OCI-LY3 (cell line): ENCODE results near the gene OGDH.

Source experiments
- H2AFZ ChIP-seq: fragments of 200-600, 300-600 bp; shearing (Covaris generic); 2 replicates; pipeline ENCODE4 v1.6.0; 2014; ENCODE audit warnings: antibody characterized with exemption, low read depth, low read length
- H3K27ac ChIP-seq: fragments of 200-600, 300-600 bp; sonication (generic); 2 replicates; pipeline ENCODE4 v1.5.1; 2014; ENCODE audit warnings: mild to moderate bottlenecking, low read length, moderate library complexity, mixed read lengths
- H3K27me3 ChIP-seq: fragments of 200-600, 300-600 bp; sonication (generic); 2 replicates; pipeline ENCODE4 v1.6.1; 2014; ENCODE audit warnings: low read depth, low read length, mixed read lengths
- H3K36me3 ChIP-seq: fragments of 200-600, 300-600 bp; sonication (generic); replicated peaks from 2 replicates; pipeline ENCODE3; 2014; ENCODE audit warnings: low read depth, low read length, mixed read lengths
- H3K4me1 ChIP-seq: fragments of 300-600, 200-600 bp; sonication (generic); 2 replicates; pipeline ENCODE4 v1.6.1; 2014; ENCODE audit warnings: low read length, mixed read lengths
- H3K4me2 ChIP-seq: fragments of 200-600, 300-600 bp; sonication (generic); 2 replicates; pipeline ENCODE4 v1.6.1; 2014; ENCODE audit warnings: low read length, mixed read lengths
- H3K4me3 ChIP-seq: fragments of 300-600, 200-600 bp; sonication (generic); 2 replicates; pipeline ENCODE4 v1.5.1; 2014; ENCODE audit warnings: antibody characterized with exemption, mild to moderate bottlenecking, low read length, moderate library complexity
- H3K79me2 ChIP-seq: fragments of 300-600, 200-600 bp; shearing (Covaris generic); 2 replicates; pipeline ENCODE4 v1.6.1; 2014; ENCODE audit warnings: mild to moderate bottlenecking, low read length, mixed read lengths
- H3K9ac ChIP-seq: fragments of 300-600, 200-600 bp; shearing (Covaris generic); 2 replicates; pipeline ENCODE4 v1.6.0; 2014; ENCODE audit warnings: mild to moderate bottlenecking, low read length, moderate library complexity
- H3K9me3 ChIP-seq: fragments of 200-600, 300-600 bp; shearing (Covaris generic); 2 replicates; pipeline ENCODE4 v1.6.1; 2014; ENCODE audit warnings: low read length, mixed read lengths; ENCODE audit not compliant: insufficient read depth
- H4K20me1 ChIP-seq: fragments of 200-600, 300-600 bp; sonication (generic); 2 replicates; pipeline ENCODE4 v1.6.1; 2016; ENCODE audit warnings: low read length, mixed read lengths; ENCODE audit not compliant: insufficient read depth
- EZH2phosphoT487 ChIP-seq: fragments of 200-600 bp; shearing (Covaris generic); IDR thresholded peaks from 2 replicates; pipeline ENCODE4 v1.6.1; 2018; ENCODE audit warnings: antibody characterized with exemption, mixed run types, low read depth
- TF ChIP-seq, protein P1 (sequence below): fragments of 200-600, 300-600 bp; sonication (generic); IDR thresholded peaks from 2 replicates; pipeline ENCODE4 v1.5.1; 2014; ENCODE audit warnings: antibody characterized with exemption, low read length, low read depth

OGDH gene

GRCh38 chr7:44733708-44734481 lies 127.5 kb downstream of the OGDH start:
- H3K4me2 ChIP-seq: no peak overlapping the region
- no peaks in the 10 kb centered on the region for H3K27me3 ChIP-seq
- no peak overlapping the region for H3K4me3 ChIP-seq
- no peaks in the 10 kb centered on the region for H3K36me3 ChIP-seq
- no peak overlapping the region for H2AFZ ChIP-seq
- H3K4me1 ChIP-seq: peaks cover 8% of the 10 kb centered on the region
- no peaks in the 10 kb centered on the region for H3K79me2 ChIP-seq
- TF ChIP-seq, protein P1, sequence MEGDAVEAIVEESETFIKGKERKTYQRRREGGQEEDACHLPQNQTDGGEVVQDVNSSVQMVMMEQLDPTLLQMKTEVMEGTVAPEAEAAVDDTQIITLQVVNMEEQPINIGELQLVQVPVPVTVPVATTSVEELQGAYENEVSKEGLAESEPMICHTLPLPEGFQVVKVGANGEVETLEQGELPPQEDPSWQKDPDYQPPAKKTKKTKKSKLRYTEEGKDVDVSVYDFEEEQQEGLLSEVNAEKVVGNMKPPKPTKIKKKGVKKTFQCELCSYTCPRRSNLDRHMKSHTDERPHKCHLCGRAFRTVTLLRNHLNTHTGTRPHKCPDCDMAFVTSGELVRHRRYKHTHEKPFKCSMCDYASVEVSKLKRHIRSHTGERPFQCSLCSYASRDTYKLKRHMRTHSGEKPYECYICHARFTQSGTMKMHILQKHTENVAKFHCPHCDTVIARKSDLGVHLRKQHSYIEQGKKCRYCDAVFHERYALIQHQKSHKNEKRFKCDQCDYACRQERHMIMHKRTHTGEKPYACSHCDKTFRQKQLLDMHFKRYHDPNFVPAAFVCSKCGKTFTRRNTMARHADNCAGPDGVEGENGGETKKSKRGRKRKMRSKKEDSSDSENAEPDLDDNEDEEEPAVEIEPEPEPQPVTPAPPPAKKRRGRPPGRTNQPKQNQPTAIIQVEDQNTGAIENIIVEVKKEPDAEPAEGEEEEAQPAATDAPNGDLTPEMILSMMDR: no peak
- no peak for TF ChIP-seq EZH2phosphoT487
- H3K9ac ChIP-seq: no peak overlapping the region
- H3K27ac ChIP-seq: no peak overlapping the region
- H3K9me3 ChIP-seq: no peaks in the 10 kb centered on the region; the same call in 1 of the 2 replicates
- no peaks in the 10 kb centered on the region for H4K20me1 ChIP-seq

- no peak overlapping the region for H3K9ac ChIP-seq
- H3K27ac ChIP-seq: no peak overlapping the region
These were observed 129.2 kb downstream of the OGDH start for GRCh38 chr7:44735403-44736165.

GRCh38 chr7:44736896-44737295 lies 130.5 kb downstream of the OGDH start:
- Histone ChIP-seq H2AFZ (no peak overlapping the region), H3K4me1 (peaks cover 8% of the 10 kb centered on the region), H3K27ac (no peak overlapping the region)

More at GRCh38 chr7:44735403-44736165, 129.2 kb downstream of the OGDH start:
- no peaks in the 10 kb centered on the region for H3K79me2 ChIP-seq
- H3K36me3 ChIP-seq: no peaks in the 10 kb centered on the region
- no peak overlapping the region for H2AFZ ChIP-seq
- peaks cover 8% of the 10 kb centered on the region for H3K4me1 ChIP-seq
- TF ChIP-seq EZH2phosphoT487: no peak
- TF ChIP-seq, protein P1: no peak
- H3K27me3 ChIP-seq: no peaks in the 10 kb centered on the region
- H4K20me1 ChIP-seq: no peaks in the 10 kb centered on the region
- H3K4me3 ChIP-seq: no peak overlapping the region
- H3K4me2 ChIP-seq: peak overlapping the region; percentile 31
- no peaks in the 10 kb centered on the region; the same call in 1 of the 2 replicates for H3K9me3 ChIP-seq

More at GRCh38 chr7:44736896-44737295, 130.5 kb downstream of the OGDH start:
- H3K9ac ChIP-seq: no peak overlapping the region
- no peaks in the 10 kb centered on the region; the same call in 1 of the 2 replicates for H3K9me3 ChIP-seq
- TF ChIP-seq, protein P1: no peak
- no peak for TF ChIP-seq EZH2phosphoT487
- H3K4me2 ChIP-seq: no peak overlapping the region
- no peak overlapping the region for H3K4me3 ChIP-seq
- no peaks in the 10 kb centered on the region for H3K79me2 ChIP-seq
- H4K20me1 ChIP-seq: no peaks in the 10 kb centered on the region
- no peaks in the 10 kb centered on the region for H3K36me3 ChIP-seq
- no peaks in the 10 kb centered on the region for H3K27me3 ChIP-seq
